HFF-Myc (cell line): ENCODE measurements around the gene SCAMP5.
A peak's percentile ranks its signal among the peaks of the same experiment; 100 is the strongest.

Experiments
- DNase-seq: peaks from one replicate; pipeline ENCODE4 v3.0.0-alpha.2; 2011; ENCODE audit warnings: low read depth; ENCODE audit errors: extremely low read depth
- H3K4me3 ChIP-seq: replicated peaks from 2 replicates; pipeline ENCODE4 v1.5.1; 2011; ENCODE audit warnings: low read depth, mild to moderate bottlenecking, control low read depth, low read length
- CTCF ChIP-seq: IDR thresholded peaks from 2 replicates; pipeline ENCODE4 v1.5.1; 2012; ENCODE audit warnings: mild to moderate bottlenecking, low read depth, low read length, control low read depth; ENCODE audit errors: missing control alignments

SCAMP5 gene

GRCh38 chr15:74995182-74995778, at the start of gene SCAMP5:
SCAMP5 (plus strand) TSS chr15:74995563; CDS start chr15:75011840, 16,277 bp downstream.
- H3K4me3 ChIP-seq: peak within 1 kb of the TSS; percentile 60
- peak; percentile 78 for DNase-seq
- TF ChIP-seq CTCF: no peak

GRCh38 chr15:74950078-74950908, 45.1 kb upstream of the SCAMP5 start:
- no peak overlapping the region for H3K4me3 ChIP-seq
- peak; percentile 100 for TF ChIP-seq CTCF
- peak; percentile 38 for DNase-seq

- no peak overlapping the region for H3K4me3 ChIP-seq
- no peak for TF ChIP-seq CTCF
- DNase-seq: no peak
These were observed 44.4 kb upstream of the SCAMP5 start for GRCh38 chr15:74951006-74951405.

- no peak for DNase-seq
- no peak for TF ChIP-seq CTCF
- H3K4me3 ChIP-seq: peak overlapping the region; percentile 59
These were observed 40.8 kb upstream of the SCAMP5 start for GRCh38 chr15:74954515-74954914.

- peak overlapping the region; percentile 59 for H3K4me3 ChIP-seq
- no peak for DNase-seq
- no peak for TF ChIP-seq CTCF
These were observed 40.3 kb upstream of the SCAMP5 start for GRCh38 chr15:74955017-74955416.

GRCh38 chr15:74955796-74956647, 39.3 kb upstream of the SCAMP5 start:
- peak overlapping the region; percentile 59 for H3K4me3 ChIP-seq
- DNase-seq: no peak
- peak; percentile 33 for TF ChIP-seq CTCF
